ENCODE measurements around the gene VAV2.

Gene VAV2

DNA sequence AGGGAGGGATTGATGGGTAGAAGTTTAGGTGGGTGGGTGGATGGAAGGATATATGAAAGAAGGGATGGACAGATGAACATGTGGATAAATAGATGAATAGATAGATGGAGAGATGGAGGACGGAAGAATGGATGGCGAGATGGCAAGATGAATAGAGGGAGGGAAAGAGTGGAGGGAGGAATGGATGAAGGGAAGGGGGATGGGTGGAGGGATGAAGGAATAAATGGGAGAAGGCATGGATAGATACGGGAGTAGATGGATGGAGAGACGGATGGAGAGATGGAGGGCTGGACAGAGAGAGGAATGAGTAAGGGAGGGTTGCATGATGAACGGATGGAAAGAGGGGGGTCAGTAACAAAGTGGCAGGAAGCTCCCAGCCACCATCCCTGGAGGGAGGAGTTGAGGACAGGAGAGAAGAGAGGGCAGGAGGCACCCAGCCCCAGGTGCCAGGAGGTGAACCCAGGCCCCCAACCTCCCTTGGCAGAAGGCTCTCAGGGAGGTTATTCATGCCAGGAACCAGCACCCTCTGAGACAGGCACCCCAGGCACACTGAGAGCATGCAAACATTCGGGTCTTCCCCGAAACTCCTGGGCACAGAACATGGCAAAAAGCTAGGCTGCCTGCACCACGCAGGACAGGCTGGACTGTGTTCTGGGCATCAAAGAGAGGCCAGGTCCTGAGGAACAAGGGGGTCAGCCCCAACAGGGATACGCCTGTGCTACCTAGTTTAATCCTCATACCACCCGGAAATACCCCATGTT, 263.1 kb downstream of the VAV2 start:
- DNase-seq (ENCODE audit: low read depth in 2 of 2) = no peak

DNA sequence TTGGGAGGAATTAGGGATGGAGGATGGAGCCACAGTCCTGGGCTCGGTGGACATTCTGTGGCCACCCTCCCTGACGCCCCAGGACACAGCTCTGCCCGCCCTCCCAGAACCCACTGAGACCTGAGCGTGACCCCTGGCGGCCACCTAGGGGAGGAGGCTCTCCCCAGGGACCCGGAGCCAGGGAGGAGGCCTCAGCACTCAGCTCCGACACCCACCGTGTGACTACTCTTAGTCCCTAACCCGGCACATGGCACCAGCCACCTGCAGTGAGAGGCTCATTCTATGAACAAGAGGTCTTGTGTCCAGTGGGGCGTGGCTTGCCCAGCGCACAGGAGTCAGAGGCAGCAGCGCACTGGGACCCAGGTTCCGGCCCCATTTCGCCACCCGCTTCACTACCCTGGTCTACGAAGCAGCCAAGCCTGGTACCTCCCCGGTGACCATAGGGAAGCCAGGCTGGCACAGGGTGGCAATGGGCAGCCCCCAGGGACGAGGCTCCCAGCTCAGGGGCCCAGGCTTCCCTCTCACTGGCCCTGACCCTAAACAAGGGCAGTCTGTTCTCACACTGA, 264.2 kb downstream of the VAV2 start:
- no peak for DNase-seq (ENCODE audit: low read depth in 2 of 2)

DNA sequence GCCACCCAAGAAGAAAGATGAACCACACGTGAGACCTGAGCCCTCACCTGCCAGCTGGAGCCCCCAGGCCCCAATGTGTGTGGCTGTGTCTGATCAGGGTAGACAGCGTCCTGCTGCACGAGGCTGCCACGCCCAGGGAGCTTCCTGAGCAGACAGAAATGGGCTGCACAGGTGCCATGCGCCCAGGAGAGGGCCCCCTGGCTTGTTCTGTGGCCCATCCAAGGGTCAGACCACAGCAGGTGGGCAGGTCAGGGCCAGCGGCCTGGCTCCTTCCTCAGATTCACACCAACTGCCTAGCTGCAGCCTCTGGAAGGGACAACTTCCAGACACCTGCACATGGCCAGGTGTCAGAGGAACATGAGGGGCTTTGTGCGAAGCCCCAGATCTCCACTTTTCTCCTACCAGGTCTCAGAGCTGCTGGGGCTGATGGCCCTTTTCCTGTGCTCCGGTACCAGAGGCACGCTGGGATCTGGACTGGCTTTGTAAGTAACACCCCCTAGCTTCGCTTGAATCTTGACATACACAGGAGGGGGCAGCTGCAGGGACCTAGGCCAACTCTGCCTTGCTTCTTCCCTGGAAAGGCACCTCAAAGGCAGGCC, 264.7 kb downstream of the VAV2 start:
- no peak for DNase-seq (ENCODE audit: low read depth in 2 of 2)

DNA sequence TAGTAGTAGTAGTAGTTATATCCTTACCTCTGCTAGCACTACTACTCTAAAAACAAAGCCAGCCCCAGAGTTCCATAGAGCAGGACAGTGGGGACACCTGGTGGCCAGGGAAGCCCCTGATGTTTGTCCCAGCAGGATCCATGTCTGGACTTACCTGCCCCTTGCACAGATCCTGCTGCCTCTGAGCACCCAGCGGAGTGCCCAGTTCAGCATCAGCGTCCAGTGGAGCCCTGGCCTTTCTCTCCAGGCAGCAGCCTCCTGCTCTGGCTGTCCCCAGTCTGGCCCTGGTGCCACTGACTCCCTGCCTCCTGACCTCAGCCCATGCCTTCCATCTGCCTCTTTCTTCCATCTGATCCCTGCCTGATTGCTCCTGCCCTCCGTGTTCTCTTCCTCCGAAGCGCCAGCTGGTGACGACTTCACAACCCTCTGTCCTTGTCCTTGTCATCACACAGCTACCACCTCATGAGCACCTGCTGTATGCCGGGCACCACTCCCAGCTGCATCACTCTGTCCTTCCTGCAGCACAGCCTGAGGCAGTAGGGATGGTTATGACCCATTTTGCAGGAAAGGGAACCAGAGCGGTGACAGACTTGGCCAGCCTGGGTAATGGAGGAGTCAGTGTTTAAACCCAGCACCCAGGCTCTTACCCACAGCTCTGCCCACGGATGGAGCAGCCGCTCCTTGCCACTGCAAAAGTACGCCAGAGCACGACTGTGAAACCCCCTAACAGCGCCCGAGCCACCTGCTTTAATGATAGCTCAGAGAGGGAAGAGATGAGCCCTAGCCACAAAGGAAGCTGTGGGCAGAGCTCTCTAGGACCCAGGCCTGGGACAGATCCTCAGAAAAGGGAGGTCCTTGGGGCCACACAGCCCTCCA, 265.5 kb downstream of the VAV2 start:
- peak; percentile 31 to 36 for DNase-seq (ENCODE audit: low read depth in 2 of 2)

DNA sequence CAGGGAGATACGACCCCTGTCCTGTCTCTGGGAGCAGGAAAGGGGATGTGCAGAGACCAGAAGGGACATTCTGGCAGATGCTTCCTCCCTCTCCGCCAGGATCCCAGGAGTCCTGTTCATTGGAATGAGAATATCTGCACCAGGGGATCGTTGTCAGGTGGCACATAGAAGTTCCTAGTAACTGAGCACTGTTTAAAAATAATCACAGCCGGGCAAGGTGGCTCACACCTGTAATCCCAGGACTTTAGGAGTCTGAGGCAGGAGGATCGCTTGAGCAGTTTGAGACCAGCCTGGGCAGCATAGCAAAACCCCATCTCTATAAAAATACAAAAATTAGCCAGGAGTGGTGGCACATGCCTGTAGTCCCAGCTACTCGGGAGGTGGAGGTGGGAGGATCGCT, 266.2 kb downstream of the VAV2 start:
- DNase-seq (ENCODE audit: low read depth in 2 of 2) = no peak

DNA sequence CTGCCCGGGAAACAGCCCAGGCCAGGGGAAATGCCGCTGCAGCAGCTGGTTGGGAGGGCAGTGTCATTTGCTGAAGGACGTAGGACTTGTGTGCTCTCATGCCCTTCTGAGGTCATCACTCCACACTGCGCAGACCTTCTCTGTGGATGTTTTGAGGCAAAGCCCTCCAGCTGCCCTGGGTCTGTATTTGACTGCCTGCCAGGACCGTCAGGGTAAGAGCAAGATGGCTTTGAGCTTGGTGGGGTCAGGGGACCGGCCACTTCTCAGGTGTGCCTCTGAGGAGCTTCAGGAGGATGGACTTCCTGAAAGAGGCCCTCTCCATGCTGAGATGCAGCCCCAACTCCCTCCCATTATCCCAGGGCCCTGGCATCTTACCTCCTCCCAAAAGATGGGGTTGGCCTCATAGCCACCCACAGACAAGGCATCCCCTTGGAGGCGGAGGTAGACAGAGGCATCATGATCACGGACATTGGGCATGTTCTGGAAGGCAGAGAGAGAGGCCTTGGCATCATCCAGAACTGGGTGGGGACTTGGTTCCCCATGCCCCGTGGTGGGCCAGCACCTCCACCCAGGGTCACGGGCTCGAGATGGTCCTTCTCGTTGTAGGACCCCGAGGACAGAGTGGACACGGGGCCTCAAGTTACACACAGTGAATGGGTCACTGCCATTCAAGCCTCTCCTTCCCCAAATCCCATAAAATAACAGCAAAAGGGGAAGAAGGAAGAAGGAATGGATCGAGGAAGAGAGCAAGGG, 273.4 kb downstream of the VAV2 start:
- no peak for DNase-seq (ENCODE audit: low read depth in 2 of 2)

DNA sequence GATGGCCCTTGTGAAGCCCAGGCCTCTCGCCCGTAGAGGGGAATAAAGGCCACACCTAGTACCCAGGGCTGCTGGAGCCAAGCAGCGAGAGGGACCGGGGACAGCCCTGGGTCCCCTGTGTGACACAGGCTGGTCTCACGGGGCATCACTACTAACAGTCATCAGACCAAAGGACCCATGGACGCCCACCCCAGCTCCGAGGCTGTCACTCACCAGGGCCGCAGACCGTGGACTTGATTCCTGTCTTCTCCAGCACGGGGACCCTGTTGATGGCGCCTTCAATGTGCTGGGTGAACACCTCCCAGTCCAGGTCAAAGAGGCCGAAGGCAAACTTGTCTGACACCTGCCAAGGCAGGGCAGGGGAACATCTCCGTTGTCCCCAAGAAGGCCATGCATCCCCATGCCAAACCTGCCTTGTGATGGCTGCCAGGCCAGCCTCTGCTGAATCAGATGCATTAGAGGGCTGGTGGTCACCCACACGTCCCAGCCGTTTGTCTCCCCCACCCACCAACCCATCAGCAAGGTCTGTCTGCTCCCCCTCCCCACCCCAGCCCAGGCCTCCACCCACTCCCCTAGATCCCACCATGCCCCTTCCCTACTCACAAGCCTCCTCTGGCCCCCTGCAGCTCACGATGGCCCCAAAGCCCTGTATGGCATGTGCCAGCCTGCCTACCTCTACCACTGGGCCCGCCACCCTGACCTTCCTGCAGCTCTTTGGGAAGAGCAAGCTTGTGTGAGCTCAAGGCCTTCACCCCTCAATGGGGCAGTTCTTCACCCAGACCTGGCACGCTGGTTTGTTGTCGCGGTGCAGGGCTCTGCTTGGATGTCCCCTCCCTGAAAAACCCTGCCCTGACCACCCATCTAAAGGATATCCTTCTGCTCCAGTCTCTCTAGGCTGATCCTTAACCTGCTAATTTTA, 274.8 kb downstream of the VAV2 start:
- DNase-seq (ENCODE audit: low read depth in 2 of 2) = no peak

DNA sequence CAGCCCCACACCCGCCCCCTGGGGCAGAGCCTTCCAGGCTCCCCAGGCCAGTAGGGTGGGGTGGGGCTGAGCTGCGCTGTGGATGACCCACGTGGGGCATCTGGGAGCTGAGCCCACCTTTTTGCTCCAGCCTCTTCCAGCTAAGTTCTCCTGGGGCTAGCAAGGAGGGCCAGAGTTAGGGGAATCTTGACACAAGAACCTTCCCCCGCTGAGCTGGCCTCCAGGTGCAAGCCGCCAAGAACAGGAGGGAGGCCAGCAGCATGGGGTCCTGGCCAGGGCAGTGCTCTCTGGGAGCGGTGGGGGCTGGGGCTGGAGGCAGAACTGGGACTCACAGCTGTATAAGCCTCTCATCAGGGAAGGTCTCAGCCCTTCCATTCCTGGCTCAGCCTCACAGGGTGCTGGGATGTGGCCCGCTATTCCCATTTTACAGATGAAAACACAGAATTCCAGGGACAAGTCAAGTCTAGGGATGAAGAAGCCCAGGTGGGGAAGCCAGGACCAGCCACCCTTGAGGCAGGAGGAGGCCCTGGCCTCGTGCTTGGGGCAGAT, 275.5 kb downstream of the VAV2 start:
- DNase-seq (ENCODE audit: low read depth in 2 of 2) = no peak

DNA sequence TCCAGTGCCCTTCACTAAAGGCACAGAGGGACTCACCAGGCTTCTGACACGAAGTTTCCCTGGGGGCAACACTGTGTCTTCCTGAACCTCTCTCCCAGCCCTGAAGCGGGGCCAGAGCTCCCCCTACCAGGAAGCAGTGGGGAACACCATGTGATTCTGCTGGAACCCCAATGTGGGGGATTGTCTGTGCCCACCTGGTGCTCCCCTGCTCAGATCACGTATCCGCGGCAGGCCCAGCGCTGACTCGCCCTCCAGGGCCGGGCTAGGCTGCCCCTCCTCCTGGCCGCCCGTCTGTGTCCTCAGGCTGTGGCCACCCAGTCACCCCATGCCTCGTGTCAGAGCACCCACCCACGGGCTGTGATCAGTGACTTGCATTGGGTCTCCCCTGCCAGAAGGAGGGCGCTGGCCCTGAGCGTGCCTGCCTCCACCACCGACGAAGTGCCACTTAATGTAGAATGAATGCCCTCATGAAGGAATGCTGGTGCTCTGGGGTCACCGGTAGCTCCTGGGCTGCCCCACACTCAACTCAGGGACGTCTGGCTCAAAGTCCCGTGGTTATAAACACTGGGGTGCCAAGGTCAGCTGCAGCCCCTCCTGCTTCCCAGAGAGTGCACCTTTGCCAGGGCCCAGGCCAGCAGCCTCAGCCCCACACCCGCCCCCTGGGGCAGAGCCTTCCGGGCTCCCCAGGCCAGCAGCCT, 276.1 kb downstream of the VAV2 start:
- no peak for DNase-seq (ENCODE audit: low read depth in 2 of 2)

DNA sequence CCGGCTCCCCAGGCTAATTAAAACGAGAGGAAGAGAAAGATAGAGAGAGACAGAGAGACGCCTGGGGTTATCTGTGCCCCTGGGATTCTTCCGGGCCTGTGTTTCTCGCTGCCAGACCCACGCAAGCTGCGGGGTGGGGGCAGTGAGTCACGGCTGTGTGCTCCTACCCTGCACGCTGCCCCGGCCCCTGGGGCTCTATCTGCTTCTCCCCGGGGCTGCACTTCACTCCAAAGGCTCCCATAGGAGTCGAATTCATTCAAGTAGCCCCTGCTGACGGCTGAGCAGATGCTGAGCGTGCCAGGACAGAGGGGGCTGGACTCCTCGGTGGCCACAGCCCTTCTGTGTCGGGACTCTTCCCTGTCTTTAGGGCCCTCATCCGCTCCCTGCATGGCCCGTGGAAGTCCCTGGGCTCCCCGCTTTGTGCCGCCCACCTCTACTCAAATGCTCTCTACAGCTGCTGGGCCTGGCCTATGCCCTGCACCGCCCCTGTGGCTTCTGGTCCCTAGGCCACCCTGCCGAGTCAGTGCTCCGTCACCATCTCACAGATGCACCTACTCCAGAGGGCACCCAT, 276.7 kb downstream of the VAV2 start:
- no peak for DNase-seq (ENCODE audit: low read depth in 2 of 2)

DNA sequence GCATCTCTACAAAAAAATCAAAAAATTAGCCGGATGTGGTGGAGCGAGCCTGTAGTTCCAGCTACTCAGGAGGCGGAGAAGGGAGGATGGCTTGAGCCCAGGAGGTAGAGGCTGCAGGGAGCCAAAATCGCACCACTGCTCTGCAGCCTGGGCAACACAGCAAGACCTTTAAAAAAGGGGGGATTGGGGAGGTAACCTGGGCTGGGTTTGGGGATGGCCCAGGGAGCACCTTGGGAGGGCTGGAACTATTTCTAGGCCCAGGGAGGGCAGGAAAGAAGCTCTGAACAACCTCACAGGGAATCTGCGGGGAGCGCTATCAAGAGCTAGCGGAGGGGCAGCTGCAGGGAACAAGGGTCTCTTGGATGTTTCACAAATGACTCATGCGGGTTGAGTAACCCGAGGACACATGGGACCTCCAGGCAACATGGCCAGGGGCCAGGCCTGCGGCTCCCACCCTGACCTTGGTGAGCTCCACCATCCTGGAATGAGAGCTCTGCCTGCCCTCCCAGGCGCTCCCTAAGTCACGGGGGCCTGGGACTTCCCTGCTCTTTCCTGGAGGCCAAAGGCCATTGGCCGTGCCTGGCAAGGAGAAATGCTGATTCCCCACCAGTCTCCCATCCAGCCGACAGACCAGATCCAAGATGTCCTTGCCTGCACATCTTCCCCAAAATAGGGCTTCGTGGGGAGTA, 277.4 kb downstream of the VAV2 start:
- no peak for DNase-seq (ENCODE audit: low read depth in 2 of 2)

DNA sequence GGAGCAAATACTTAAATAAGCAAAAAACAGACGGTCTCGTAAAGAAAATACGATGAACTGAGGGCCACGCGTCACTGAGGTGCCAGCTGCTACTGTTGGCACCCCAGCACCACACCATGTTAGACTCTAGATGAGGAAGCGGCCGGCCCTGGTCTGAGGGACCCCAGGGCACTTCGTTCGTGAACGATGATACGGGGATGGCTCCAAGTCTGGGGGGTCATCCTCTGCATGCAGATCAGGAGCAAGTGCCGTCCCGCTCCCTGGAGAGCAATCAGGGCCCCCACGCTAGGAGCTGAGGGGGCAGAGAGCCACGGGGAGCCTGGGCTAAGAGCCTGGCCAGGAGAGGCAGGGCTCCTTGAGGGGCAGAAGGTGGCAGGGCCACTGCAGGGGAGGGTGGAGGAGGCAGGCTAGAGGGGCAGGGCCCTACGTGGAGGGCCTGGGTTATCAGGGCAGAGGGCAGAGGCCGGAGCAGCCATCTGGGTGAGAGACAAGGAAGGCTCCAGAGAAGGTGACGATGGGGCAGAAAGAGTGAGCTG, 278.1 kb downstream of the VAV2 start:
- DNase-seq (ENCODE audit: low read depth in 2 of 2) = no peak

DNA sequence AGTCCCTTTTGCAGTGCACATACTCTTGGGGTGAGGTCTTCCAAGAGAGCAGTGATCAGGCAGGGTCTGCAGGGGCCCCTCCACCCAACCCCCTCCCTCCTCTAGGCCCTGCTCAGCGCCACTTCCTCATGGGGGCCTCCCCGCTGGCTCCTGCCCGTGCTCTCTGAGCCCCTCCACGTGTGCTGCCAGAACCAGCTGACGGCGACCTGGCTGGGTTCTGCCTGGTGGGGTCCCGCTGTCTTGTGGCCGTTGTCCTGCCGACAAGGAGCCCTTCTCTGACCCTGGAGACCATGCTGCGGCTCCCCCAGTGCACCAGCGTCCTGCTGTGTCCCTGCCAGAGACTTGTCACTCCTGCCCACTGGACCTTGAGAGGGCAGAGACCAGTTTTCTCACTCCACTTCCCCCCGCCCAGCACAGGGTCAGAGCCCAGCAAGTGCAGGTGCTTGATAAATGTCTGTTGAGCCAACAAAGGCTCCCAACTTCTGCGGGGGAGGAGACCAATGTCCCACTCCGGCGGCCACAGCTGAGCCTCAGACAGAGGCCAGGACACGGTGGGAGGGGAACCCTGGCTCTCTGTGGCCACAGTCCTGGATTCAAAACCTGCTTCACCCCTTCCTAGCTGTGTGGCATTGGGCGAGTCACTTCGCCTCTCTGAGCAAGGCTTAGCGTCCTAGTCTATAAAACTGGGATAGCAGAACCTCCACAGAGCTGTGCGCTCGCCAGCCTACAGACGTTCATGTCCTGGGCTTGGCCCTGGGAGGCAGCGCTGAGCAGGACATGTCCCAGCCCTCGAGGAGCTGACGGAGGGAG, 278.8 kb downstream of the VAV2 start:
- no peak for DNase-seq (ENCODE audit: low read depth in 2 of 2)

DNA sequence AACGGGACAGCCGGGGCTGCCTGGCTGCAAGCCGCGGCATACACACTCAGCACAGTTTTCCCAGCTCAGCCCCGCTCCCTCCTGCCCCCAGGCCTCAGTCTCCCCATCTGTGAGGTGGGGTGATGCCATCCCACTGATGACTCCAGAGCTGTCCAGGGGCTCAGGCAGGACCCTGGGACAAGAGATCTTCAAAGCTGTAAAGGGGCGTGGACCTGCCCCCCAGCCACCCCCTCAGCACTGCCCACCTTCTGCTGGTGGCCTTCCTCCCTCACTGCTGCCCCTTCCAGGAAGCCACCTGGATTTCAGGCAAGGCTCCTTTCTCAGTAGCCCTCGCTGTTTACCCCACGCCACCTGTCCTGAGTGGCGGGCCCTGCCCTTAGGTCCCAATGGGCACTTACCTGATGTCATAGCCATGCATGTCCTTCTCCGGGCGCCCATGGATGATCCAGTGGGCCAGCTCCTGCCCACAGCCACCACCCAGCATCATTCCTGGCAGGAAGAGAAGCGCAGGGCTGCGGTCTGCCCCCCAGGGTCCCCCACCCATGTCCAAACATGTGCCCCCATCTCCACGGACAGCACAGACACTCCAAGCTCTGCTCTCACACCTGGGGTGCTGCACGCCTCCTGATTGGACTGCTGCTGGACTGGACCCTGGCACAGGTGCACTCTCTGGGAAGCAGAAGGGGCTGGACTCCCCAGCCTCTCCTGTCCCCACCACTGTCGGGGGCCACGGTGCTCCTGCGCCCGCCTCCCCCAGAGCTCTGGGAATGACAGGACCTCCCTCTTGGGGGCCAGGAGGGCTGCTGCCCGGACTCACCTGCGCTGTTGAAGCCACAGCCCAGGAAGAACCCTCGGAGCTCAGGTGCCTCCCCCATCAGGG, 279.7 kb downstream of the VAV2 start:
- no peak for DNase-seq (ENCODE audit: low read depth in 2 of 2)
